HG03103 (cell line): ENCODE measurements around the gene SRP14.

ENCODE experiments used
- ATAC-seq: cut with Tn5 transposase; IDR thresholded peaks from one replicate; pipeline ENCODE4 v1.9.1; 2021; ENCODE audit warnings: low read depth; ENCODE audit not compliant: unreplicated experiment

SRP14 gene

DNA sequence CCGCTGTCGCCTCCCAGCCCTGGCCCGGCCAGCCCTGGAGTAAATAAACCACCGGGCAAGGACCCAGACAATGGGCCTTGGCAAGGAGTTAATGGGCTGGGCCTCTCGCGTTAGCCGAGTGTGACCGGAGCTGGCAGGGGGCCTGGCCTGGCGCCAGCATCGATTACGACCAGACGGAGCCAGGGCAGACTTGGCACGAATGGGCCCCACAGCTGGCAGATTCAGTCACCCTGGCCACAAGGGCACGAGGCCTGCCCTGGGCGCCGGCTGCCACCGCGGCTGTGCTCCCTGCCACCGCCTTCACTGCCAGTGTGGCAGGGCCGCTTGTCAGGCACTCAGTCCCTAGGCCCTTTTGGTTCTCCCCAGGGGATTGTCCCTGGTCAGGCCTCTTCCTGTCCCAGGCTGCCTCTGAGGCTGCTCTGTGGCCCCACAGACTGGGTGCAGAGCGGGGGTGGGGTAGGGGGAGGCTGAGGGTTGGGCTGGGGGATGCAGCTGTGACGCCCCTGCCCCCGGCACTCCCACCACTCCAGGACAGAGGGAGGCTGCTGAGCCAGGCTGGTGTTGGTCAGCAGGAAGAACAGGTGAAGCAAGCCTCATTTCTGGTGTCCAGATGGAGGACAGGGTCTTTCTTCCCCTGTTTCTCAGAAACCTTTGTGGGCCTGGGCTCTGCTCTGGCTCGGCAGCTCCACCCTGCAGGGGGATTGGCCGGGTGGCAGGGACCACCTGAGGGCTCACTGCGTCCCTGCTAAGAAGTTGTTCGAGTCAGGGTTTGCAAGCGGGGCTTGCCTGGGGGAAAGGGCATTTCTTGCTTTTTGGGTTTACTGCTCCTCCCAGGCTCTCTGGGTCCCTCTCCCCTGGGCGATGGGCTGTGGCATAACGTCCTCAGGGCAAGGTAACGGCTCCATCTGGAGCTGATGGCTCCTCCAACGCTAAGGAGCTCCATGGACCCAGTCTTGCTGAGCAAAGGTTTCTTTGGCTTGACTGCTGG, 30.5 kb upstream of the SRP14 start:
- peak; percentile 42 for ATAC-seq

DNA sequence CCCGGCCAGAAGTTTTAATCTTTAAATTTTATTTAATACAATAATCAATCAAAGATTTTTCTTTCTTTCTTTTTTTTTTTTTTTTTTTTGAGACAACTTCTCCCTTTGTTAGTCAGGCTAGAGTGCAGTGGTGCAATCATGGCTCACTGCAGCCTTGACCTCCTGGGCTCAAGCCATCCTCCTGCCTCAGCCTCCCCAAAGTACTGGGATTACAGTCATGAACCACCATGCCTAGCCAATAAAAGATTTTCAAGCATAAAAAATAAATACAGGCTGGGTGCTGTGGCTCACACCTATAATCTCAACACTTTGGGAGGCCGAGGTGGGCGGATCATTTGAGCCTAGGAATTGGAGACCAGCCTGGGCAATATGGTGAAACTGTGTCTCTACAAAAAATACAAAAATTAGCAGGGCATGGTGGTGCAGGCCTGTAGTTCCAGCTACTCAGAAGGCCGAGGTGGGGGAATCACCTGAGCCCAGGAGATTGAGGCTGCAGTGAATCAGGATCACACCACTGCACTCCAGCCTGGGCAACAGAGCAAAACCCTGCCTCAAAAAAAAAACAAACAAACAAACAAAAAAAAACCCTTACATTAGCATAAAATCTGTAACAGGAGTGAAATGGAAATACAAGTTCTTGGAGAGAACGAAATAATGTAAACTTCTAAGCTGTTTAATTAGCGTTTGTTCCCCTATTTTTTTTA, 29.1 kb upstream of the SRP14 start:
- no peak for ATAC-seq

DNA sequence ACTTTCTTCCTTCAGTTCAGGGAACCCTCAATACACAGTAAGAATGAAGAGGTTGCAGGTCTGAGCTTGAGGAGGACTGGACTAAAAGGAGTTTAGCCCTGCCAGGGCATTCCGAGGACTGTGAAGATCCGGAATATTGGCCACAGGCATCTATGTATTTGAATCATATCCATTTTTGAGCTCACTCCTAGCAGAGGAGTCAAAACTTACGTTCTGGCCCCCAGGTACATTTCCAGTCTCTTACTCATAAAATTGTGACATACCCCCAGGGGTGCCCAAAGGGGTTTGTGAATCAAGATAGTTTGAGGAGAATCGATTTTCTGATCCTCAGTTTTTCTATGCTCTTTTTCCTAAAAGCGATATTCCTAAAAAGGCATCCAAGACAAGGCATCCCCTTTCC, 27.6 kb upstream of the SRP14 start:
- no peak for ATAC-seq

DNA sequence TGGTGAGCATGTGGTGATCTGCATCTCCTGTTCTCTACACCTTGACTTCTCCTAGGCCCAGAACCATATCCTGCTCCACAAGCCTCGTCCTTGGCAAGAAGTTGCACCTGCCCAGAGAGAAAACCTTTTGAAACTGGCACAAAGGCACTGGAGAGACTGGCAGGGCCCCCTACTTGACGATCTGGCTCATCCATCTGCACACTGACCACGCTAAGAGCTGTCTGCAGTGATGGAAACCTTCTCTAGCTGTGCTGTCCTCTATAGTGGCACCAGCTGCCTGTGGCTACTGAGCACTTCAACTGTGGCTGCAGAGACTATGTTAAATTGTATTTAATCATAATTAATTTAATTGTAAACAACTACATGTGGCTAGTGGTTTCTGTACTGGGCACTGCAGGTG, 26.2 kb upstream of the SRP14 start:
- ATAC-seq: no peak

DNA sequence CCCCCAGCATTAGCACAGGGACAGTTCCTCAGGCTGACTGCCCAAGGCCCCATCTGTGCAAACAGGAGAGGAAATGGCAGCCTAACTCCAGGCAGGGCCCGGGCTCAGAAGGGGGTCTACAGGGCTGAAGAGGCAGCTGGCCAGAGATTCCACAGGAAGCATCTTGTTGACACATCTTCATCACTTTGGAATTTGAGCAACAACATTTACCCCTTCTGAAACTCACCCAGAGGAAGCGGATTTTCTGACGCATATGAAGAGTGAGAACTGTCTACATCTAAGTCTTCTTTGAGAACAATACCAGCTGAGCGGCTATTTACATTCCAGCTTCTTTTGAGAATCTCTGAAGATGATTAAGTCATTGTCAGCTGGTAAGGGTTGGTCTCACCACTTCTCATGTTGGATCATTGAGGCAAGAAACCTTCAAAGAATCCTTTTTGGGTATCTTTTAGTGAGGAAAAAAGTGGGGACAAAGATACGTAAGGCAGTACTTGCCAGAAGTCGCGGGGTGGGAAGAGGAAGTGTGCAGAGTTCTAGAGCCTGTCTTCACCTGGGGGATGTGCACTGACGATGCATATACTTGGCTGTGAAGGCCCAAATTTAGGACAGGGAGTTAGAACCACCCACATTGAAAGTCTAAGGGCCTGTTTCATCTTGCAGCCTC, 25.4 kb upstream of the SRP14 start:
- ATAC-seq: peak; percentile 56

DNA sequence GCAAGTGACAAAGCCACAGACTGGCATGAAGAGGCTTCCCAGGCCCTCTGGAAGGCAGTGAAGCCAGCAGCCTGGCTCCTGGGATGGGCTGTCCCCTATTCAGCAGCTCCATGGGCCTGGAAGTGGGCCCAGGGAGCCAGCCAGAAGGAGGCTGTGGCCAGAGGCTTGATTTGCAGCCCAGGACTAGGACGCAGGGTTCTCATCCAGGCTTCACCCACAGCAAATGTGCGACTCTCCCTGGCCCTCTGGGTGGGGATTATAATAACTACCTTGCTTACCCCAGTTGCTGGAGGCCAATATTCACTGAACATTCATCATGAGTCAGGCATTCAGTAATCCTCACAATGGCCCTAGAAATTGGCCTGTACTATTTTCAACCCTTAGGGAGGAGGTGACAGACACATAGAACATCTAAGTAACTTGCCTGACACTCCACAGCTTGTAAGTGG, 24.6 kb upstream of the SRP14 start:
- ATAC-seq: no peak

DNA sequence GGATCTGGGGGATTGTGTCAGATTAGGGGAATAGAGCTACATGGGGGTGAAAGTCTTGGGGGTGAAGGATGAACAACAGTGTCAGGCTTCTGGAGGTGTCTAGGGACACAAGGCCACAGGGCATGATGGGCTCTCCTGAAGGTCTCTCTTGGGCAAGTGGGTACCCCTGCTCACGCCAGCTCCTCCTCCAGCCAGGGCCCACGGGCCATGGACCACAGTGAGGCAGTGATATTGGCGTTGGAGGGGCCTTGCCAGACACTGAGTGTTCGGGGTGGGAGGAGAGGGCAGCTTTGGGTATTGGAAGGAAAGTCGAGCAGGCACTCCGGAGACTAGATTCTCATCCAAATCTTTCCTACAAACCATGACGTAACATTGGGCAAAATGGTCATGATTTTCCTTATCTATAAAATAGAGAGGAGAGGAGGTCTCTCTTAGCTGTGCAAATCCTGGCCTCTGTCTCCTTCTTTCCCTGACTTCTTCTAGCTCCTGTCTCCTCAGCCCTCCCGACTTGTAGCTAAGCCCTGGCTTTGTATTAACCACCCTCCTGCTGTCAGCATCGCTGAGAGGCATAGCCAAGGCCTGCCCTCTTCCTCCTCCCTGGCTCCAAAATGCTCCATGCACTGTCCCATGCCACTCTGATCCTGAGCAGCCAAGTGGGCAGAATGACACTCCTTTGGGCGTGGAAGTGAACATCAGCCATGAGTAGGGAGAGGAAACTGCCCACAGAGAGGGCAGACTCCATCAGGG, 24.0 kb upstream of the SRP14 start:
- no peak for ATAC-seq

DNA sequence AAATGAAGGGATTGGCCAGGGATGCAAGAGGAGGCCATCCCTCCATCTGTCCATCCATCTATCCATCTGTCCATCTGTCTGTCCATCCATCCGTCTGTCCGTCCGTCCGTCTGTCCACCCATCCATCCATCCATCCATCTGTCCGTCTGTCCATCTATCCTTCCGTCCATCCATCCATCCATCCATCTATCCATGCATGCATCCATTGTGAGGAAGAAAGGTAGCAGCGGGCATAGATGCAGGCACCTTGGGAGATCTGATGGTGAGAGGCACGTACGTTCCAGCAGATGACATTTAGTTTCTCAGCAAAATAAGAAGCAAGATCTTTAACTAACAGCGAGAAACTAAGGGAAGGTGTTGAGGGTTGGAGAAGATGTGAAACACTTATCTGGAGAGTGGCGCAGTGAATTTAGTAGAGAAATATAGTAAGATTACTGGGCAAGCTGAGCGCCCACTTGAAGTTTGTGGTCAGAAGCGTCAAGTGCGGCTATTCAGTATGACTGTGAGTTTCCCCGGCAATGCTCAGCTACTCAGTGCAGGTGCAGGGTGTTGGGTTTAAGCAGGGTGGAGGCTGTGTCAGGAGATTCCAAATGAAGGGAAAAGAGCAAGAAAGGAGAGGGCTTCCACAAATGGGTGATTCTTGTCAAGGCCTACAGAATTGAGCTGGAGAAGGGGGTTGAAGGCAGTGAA, 22.4 kb upstream of the SRP14 start:
- peak; percentile 44 for ATAC-seq

DNA sequence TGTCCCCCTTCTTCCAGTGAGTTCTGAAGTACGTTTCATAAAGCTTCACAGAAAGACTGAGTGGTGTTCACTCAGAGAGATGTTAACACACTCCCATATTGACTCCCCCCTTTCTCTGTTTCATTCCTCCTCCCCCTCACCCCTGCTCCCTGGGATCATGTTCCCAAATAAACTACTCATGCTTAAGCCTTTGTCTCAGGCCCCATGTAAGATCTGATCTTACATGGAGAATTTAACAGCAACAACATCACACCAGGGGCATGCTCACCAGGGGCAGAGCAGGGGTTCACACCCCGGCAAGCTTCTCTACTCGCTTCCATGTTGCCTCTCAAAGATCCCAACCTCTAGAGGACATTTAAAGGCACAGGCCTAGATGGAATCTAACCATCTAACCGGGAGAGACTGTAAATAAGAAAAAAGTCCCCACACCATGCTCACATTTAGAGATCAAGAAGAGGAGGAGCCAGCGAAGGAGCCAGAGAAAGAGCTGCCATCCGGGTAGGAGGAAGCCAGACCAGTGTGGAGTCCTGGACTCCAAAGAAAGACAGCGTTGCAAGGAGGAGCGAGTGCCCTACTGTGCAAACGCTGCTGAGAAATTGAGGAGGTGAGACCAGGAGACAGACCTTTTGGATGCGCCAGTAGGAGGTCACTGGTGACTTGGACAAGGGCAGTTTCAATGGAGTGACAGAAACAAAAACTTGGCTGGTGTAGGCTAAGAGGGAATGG, 21.4 kb upstream of the SRP14 start:
- no peak for ATAC-seq

DNA sequence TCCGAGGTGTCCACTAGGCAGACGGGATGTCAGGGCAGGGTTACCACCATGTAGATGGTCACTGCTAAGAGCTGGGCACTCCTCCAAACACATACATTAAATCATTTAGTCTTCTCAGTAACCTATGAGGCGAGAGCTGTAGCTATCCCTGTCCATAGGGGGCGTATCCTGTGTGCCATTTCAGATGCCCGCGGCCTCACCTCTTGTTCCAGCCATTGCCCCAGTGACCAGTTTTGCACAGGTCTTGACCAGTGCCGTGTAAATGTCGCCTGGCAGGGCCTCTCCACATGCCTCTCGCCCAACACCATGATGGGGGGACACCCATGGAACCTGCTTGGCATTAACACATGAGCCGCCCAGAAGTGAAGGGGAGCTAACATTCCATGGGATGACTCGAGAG, 20.8 kb upstream of the SRP14 start:
- ATAC-seq: no peak

DNA sequence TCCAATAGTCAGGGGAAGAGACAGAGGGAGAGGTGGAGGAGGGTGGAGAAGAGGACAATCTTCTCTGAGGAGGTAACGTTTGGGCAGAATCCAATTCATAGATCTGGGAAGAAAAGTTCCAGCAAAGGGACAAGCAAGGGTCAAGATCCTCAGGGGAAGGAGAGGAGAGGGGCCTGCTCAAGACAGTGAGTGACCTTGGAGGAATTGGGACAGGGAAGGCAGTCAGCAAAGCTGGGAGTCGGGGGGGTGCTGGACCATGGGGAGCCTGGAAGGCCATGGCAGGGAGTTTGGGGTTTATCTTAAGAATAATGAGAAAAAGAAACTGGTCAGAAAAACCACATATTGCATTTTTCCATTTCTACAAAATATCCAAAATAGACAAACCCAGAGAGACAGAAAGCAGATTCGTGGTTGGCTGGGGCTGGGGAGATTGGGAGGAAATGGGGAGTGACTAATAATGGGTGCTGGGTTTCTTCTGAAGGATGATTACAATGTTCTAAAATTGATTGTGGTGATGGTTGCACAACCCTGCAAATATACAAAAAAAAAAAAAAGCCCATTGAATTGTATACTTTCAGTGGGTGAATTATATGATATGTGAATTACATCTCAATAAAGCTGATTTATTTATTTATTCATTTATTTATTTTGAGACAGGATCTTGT, 19.6 kb upstream of the SRP14 start:
- no peak for ATAC-seq

DNA sequence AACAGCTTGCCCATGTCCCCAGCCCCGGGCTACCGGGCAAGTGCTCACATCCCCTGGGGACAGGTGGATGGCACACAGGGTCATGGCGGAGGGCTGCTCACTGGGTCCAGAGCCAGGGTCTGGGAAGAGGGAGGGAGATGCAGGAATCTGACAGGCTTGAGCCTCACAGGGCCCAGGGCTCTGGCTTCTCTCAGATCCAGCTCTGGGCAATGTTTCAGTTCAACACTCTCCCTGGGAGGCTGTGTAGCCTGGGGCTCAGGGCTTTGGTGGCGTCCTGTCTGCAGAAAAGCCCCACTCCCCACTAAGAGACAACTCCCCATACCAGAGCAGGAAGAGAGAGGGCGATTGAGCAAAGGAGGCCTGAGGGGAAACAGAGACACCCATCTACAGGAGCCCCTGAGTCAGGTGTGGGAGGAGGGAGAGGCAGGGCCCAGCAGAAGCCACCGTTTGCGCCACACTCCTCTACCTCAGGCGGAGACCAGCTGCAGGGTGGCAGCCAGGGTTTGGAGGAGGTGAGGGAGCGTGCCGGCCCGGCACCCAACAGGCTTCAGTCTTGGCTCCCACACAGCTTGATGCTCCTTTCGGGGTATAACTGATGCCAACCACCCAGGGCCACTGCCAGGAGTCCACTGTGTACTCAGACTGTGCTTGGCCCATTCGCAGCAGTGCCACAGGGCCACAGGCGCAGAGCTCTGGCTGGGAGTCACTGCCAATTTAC, 16.8 kb upstream of the SRP14 start:
- ATAC-seq: no peak

DNA sequence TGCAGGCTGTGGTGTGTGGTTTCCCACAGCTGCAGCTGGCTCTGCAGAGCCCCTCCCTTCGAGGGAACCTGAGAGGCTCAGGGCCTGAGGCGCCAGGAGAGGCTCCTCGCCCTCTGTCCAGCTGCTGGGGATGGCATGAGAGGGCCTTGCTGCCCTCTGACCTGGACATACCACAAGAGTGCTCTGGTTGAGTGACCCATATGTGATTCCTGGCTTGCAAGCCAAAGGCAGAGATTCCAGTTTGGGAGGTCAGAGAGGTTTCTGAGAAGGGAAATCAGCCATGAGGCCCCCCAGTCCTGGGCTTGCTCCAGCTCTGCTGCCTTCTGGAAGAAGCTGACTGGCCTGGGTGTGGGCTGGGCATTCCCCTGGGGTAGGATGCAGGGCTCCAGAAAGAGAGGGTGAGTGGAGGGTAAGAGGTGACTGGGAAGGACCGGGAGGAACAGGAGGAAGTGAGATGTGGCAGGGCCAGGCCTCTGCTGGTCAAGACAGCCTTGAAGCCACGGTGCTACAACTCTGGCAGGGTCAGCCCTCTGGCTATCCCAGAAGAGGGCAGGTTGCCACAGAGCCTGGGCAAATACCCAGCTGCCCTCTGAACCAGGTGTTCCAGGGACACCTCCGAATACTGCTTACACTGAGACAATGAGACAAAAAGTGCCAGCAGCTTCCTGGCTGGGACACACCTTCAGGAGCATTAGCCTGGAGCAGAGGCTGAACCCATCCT, 16.0 kb upstream of the SRP14 start:
- ATAC-seq: no peak

DNA sequence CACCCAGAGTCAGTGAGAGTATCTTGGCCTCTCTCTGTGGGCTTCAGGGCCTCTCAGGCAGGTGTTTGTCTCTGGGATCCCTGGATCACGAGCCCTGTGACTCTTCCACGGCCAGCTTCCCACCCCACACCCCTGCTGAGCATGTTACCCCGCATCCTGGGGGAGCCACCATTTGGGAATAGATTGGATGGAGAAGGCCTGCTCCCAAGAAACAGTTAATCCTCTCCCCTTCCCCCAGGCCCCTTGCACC, 15.5 kb upstream of the SRP14 start:
- ATAC-seq: no peak

DNA sequence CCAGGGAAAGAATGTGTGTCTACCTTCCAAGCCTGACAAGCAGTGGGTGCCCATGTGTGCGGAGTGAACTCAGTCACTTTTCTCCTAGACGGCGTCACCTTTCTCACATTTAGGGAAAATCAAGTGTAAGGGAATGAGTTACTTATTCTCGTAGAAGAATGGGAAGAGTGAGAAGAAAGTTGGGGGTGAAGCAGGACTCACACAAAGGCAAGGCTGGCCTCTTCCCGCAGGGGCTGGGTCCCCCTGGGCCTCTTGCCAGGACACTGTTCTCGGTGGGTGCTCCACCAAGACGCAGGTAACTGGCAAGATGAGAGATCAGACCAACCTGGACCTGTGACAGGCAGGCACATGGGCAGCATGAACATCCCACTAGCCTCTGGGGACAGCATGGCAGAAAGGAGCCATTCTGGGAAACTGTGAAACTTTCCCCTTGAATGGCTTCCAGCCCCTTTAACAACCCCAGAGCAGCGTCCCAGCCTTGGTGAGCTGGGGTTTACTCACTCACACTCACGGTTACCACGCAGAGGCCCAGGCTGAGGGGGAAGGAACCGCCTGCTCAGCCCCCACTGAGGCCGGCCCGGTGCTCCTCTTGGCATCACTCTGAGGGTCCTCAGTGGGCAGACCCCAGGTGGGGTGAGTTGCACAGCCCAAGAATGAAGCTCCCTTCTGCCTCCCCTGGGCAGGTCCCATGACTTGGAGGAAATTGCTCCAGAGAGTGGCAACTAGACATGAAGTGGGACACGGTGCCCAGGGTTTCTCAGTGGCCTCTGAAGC, 15.0 kb upstream of the SRP14 start:
- no peak for ATAC-seq

DNA sequence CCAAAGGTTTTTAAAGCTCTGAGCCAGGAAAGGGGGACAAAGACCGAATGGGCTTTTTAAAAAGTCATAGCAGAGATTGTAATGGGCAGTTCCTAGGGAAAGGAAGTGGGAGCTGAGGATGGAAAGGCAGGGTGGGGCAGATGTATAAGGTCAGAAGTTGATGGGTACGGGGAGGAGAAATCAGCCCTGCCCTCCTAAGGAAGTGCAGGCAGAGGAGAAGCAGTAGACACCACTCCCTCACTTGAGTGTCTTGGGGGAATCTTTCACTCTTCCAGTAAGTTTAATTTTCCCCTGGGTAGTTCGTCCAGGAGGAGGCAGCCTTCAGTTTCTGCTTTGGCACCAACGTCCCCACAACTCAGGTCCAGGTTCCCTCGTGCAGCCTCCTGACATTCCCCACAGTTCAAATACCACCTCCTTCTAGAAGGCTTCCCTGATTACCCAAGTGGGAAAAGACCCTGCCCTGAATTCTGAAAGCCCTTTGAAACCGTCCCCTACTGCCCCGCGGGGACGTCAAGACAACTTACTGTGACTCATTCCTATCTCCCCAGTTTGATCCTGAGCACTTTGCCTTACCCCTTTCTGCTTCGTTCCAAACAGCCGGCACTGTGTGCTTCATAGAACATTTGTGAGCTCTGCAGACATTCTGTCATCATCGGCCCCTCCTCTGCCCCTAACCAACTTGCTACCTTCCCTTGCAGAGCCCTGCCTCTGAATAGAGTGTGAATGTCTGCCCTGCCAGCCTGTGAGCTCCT, 14.3 kb upstream of the SRP14 start:
- ATAC-seq: no peak
